GM20000 (cell line): ENCODE data around the gene MVB12A.

Source experiments
- DNase-seq: peaks from one replicate; pipeline ENCODE4 v3.0.0; 2012; ENCODE audit warnings: low spot score
- TF ChIP-seq, protein P1 (sequence below): IDR thresholded peaks from 2 replicates; pipeline ENCODE4 v1.5.1; 2012; ENCODE audit warnings: mild to moderate bottlenecking, control low read depth; ENCODE audit errors: extremely low read depth, missing control alignments

MVB12A gene

DNA sequence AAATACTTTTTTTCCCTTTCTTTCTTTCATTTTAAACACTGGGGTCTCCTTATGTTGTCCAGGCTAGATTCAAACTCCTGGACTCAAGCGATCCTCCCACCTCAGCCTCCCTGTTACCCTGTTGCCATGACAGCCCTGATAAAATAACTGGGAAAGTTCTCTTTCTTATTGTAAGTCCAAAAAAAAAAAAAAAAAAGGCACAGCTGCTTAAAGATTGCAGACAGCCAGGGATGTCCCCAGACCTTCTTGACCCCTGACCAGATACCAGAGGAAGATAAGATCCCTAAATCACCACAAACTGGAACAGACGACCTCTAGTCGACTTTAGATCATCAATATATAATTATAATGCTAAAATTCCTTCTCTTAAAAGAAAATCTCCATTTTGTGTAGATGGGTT lies 1.1 kb upstream of the MVB12A start:
- TF ChIP-seq, protein P1, sequence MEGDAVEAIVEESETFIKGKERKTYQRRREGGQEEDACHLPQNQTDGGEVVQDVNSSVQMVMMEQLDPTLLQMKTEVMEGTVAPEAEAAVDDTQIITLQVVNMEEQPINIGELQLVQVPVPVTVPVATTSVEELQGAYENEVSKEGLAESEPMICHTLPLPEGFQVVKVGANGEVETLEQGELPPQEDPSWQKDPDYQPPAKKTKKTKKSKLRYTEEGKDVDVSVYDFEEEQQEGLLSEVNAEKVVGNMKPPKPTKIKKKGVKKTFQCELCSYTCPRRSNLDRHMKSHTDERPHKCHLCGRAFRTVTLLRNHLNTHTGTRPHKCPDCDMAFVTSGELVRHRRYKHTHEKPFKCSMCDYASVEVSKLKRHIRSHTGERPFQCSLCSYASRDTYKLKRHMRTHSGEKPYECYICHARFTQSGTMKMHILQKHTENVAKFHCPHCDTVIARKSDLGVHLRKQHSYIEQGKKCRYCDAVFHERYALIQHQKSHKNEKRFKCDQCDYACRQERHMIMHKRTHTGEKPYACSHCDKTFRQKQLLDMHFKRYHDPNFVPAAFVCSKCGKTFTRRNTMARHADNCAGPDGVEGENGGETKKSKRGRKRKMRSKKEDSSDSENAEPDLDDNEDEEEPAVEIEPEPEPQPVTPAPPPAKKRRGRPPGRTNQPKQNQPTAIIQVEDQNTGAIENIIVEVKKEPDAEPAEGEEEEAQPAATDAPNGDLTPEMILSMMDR = no peak
- no peak for DNase-seq

DNA sequence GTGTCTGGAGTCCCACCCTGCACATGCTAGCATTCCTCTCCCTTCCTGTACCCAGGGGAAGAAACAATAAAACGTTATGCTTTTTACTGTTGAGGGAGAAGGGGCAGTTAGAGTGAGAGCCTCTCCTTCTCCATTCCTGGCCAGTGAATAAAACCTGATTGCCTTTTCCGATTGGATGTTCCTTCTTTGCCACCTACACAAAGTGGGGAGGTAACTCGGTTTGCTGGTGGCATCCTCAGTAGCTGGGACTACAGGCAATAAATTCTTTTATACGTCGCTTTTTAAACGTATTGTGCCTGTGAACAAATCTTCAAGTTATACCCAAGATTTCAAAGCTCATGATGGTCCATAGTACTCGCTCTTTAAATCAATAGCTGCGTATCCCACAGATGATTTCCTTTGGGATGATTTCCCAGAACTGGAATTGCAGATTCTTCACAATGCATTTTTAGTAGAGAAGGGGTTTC lies 660 bp upstream of the MVB12A start:
- TF ChIP-seq, protein P1 = no peak
- DNase-seq = no peak

DNA sequence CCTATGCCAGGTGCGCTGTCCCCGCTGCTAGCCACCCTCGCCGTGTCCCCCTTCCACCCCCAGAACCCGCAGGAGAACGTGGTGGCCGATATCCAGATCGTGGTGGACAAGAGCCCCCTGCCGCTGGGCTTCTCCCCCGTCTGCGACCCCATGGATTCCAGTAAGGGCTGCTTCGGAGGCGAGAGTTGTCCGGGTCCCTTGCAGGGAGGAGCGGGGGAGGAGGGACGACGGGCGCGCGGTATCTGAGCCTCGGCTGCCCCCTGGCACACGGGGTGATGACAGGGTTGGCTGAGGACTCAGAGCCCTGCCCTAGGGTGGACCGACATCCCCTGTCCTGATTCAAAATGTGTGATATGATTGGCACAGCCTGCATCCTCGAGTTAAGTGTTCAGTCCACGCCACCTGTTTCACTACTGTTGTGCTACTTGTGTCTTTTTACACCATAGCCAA lies 653 bp downstream of the MVB12A start:
- peak; percentile 38 for DNase-seq
- TF ChIP-seq, protein P1 = peak; percentile 21

DNA sequence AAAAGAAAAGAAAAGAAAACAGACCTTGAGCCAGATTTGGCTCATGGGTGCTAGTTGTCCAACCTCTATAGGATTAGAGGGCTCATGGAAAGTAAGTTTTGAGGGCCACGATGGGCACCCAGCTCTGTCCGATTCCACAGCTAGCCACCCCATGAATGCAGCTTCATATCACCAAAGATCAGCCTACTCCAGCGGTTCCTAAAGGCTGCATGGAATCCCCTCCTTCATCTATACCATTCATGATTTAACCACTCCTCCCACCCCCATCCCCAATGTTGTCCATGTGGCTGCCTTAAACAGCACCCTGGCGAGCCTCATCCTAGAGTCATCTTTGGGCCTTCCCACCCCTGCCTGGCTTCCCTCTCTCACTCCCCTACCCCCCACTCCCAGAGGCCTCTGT lies 2.1 kb downstream of the MVB12A start:
- TF ChIP-seq, protein P1 = no peak
- no peak for DNase-seq

DNA sequence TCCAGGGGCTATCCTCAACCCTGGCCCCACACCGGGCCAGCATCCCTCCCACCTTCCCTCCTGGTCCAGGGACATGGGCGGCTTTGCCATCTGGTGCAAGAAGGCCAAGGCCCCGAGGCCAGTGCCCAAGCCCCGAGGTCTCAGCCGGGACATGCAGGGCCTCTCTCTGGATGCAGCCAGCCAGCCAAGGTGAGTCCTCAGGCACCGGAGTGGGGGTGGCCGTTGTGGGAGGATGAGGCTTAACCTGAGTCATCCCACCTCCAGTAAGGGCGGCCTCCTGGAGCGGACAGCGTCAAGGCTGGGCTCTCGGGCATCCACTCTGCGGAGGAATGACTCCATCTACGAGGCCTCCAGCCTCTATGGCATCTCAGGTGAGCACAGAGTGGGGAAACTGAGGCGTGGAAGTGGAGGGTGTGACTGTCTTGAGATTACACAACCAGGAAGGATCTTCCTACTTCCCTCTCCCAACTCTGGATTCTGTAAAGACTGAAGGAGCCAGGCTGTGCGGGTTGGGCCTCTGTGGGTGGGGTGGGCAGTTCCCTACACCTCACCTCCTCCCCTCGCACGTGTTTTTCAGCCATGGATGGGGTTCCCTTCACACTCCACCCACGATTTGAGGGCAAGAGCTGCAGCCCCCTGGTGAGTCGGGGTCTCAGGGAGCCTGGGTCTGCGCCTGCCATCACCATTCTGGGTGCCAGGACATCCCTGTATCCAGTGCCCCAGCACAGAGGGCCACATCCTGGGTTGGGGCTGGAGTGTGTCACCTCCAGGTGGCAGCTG lies 3.8 kb downstream of the MVB12A start:
- no peak for DNase-seq
- TF ChIP-seq, protein P1 = no peak

DNA sequence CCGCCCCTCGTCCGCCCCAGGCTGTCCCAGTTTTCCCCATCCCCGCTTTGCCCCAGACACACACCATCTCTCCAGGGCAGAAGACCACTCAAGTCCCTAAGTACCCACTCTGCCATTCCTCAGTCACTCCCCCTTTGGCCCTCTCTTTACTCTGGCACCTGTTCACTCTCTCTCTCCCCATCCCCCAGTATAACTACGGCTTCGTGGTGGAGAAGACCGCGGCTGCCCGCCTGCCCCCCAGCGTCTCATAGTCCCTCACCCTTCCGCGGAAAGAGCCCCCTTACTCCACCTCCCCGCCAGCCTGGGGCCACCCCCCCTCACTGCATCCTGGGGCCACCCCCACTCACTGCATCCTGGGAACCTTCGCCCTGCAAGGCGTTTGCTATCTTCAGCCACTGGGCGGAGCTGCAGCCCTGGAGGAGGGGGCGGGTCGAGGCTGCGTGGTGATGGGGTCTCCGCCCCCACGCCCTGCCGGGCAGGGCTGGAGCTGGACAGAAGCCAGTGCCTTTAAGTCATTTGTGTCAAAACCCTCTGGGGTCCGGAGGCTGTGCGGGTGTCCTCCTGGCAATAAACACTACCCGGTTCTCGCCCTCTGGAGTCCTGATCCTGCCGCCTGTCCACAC lies 5.0 kb downstream of the MVB12A start:
- TF ChIP-seq, protein P1 = peak; percentile 55

DNA sequence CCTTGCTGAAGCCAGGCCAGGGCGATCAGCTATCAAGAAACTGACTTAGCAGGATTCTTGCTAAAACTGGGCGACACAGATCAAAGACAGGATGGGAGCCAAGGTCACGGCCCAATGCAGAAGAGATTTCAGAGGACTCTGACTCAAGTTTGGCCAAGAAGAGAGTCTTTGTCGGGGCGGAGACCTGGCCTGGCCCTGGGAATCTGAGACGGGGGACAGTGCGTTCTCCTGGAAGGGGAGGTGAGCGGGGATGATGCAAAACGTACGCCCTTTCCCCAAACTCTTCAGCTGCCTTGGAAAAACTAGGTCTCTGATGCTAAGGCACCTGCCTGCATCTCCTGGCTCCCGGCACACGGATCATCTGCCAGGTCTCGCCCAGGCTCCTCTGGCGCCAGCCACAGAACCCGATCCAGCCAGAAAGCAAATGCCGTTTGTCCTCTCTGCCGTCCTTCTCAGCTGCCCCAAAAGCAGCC lies 9.8 kb downstream of the MVB12A start:
- TF ChIP-seq, protein P1 = no peak

More for the DNA sequence above, 5.0 kb downstream of the MVB12A start:
- peak; percentile 70 for DNase-seq

More for the DNA sequence above, 9.8 kb downstream of the MVB12A start:
- no peak for DNase-seq
